Measurements from ENCODE around the gene RRP36.

Gene RRP36

GRCh38 chr6:43070028-43070632 lies 48.7 kb downstream of the RRP36 start:
- no peak for DNase-seq (ENCODE audit: low spot score)
- TF ChIP-seq CTCF (IDR thresholded peaks at IDR 0.05): no peak
- Histone ChIP-seq H3K4me3 (no peak overlapping the region), H3K27ac (no peak overlapping the region)

DNA sequence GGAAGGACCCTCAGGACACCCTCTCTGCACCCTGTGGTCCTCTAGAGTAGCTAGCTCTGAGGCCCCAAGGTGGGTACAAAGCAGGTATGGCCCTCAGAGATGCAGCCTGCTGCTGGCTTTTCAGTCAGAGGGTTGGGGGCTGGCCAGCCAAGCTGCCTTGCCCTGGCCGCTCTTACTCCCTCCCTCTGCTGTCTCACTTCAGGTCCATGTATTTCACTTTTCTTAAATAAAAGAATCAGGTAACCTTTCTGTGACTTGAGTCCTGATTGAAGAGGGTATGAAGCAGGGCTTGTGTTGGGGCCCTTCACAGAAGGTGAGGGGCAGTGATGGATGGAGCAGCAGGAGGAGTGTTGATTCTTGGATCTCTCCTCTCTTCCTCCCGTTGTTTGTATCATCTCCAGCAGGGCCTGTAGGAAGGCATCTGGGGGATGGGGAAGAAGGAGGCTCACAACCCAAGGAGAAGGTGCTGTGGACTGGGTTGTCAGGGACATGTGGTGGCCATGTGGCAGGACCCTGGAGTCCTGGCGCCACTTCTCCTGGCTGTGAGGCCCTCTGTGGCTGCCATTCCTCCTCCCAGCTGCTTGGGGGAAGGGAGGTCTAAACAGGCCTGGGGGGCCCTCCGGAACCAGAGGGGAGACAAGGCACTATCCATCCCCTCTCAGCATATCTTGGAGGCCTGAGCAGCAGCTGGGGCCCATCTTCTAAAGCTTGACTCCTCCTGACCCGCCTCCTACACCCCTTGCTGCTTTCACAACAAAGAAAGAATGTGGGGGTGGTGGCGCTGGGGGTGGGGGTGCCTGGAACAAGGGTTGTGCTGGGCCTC lies 53.6 kb downstream of the RRP36 start:
- DNase-seq (ENCODE audit: low spot score): no peak
- TF ChIP-seq CTCF (IDR thresholded peaks at IDR 0.05): no peak
- no peak overlapping the region for H3K27ac ChIP-seq
- H3K4me3 ChIP-seq: no peak overlapping the region

GRCh38 chr6:43075670-43076463 lies 54.4 kb downstream of the RRP36 start, which contains the start of gene PTK7:
Gene PTK7, plus strand, starts transcription at chr6:43076314. Its CDS starts 175 bp downstream, at chr6:43076489.
- DNase-seq (ENCODE audit: low spot score): no peak
- TF ChIP-seq CTCF (IDR thresholded peaks at IDR 0.05): no peak
- H3K27ac ChIP-seq: no peak within 1 kb of the TSS

GRCh38 chr6:43076464-43077332 lies 55.3 kb downstream of the RRP36 start:
- TF ChIP-seq CTCF (IDR thresholded peaks at IDR 0.05): no peak
- DNase-seq (ENCODE audit: low spot score): no peak
- peak overlapping the region; percentile 74 for H3K4me3 ChIP-seq
- no peak overlapping the region for H3K27ac ChIP-seq

More at GRCh38 chr6:43075670-43076463, 54.4 kb downstream of the RRP36 start, which contains the start of gene PTK7:
- peak within 1 kb of the TSS; percentile 74 for H3K4me3 ChIP-seq

DNA sequence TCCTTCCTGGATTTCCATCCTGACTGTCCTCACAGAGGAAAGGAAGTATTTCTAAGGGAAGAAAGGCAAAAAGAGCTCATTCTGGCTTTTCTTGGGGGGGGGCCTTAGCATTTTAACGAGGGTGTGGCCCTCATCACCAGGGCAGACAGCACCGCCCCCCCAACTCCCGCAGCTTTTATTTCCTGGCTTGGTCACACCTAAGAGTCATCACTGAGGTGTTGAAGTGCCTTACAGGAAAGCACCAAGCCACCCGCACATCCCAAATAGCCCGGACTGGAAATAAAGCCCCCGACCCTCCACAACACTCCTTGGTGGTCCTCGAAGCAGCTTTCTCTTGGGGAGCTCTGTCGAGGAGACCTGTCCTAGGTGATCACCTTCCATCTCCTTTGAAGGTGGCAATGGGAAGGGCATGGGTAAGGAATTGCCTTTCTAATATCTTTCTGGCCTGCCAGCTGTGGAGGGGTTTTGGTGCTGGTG lies 55.9 kb downstream of the RRP36 start:
- Histone ChIP-seq H3K27ac (no peak overlapping the region), H3K4me3 (peak overlapping the region; percentile 74)
- DNase-seq (ENCODE audit: low spot score): no peak
- TF ChIP-seq CTCF (IDR thresholded peaks at IDR 0.05): no peak

- no peak overlapping the region for H3K4me3 ChIP-seq
- no peak overlapping the region for H3K27ac ChIP-seq
- TF ChIP-seq CTCF (IDR thresholded peaks at IDR 0.05): no peak
- DNase-seq (ENCODE audit: low spot score): no peak
Measured at GRCh38 chr6:43077981-43078511, 56.6 kb downstream of the RRP36 start.

All from coronary artery (tissue), 2 donors.